H9 (cell line): ENCODE data around the gene GOT1. TPM values are rescaled to one million over a fixed set of nuclear protein-coding genes. Genes with fewer than 3 reads are reported as not detected.

ENCODE experiments used
- DNase-seq: peaks from one replicate; pipeline ENCODE4 v3.0.0-alpha.2; 2017
- H2AFZ ChIP-seq: one replicate; pipeline ENCODE4 v1.6.1; 2013; ENCODE audit warnings: mild to moderate bottlenecking, low read length, control low read depth, moderate library complexity
- H2AK5ac ChIP-seq: 2 replicates; pipeline ENCODE4 v1.6.1; 2013; ENCODE audit warnings: low read length, control low read depth, mixed read lengths; ENCODE audit not compliant: insufficient read length
- H2BK120ac ChIP-seq: one replicate; pipeline ENCODE4 v1.6.1; 2013; ENCODE audit warnings: low read depth, mild to moderate bottlenecking, low read length, control low read depth, inconsistent platforms; ENCODE audit not compliant: poor library complexity, severe bottlenecking
- H2BK12ac ChIP-seq: 2 replicates; pipeline ENCODE4 v1.6.1; 2013; ENCODE audit warnings: low read length, control low read depth, mixed read lengths, low read depth; ENCODE audit not compliant: insufficient read length
- H2BK15ac ChIP-seq: 2 replicates; pipeline ENCODE4 v1.6.1; 2013; ENCODE audit warnings: low read depth, low read length, control low read depth
- H2BK20ac ChIP-seq: one replicate; pipeline ENCODE4 v1.6.1; 2013; ENCODE audit warnings: low read depth, mild to moderate bottlenecking, low read length, control low read depth, inconsistent platforms; ENCODE audit not compliant: poor library complexity, severe bottlenecking
- H2BK5ac ChIP-seq: 2 replicates; pipeline ENCODE4 v1.6.1; 2013; ENCODE audit warnings: low read length, control low read depth, mixed read lengths; ENCODE audit not compliant: insufficient read length
- H3K14ac ChIP-seq: 2 replicates; pipeline ENCODE4 v1.6.1; 2013; ENCODE audit warnings: low read length, control low read depth; ENCODE audit not compliant: insufficient read depth
- H3K18ac ChIP-seq: 2 replicates; pipeline ENCODE4 v1.6.1; 2013; ENCODE audit warnings: low read depth, mild to moderate bottlenecking, mixed read lengths, low read length, control low read depth; ENCODE audit not compliant: insufficient read length
- H3K23ac ChIP-seq: 2 replicates; pipeline ENCODE4 v1.6.1; 2013; ENCODE audit warnings: low read length, control low read depth, mixed read lengths, low read depth; ENCODE audit not compliant: insufficient read length
- H3K23me2 ChIP-seq: 2 replicates; pipeline ENCODE4 v1.6.1; 2013; ENCODE audit warnings: low read depth, mild to moderate bottlenecking, mixed read lengths, low read length, control low read depth; ENCODE audit not compliant: insufficient read length, poor library complexity, severe bottlenecking
- H3K27ac ChIP-seq: 2 replicates; pipeline ENCODE4 v1.5.1; 2013; ENCODE audit warnings: low read length, control low read depth, mixed read lengths, low read depth; ENCODE audit not compliant: insufficient read length
- H3K27me3 ChIP-seq: 2 replicates; pipeline ENCODE4 v1.6.1; 2013; ENCODE audit warnings: low read length, control low read depth, inconsistent platforms; ENCODE audit not compliant: insufficient read depth
- H3K4ac ChIP-seq: 2 replicates; pipeline ENCODE4 v1.6.1; 2013; ENCODE audit warnings: low read depth, mild to moderate bottlenecking, control low read depth, inconsistent platforms, low read length, moderate library complexity
- H3K4me1 ChIP-seq: 2 replicates; pipeline ENCODE4 v1.6.1; 2013; ENCODE audit warnings: low read length, control low read depth, inconsistent platforms; ENCODE audit not compliant: insufficient read depth
- H3K4me2 ChIP-seq: 2 replicates; pipeline ENCODE4 v1.6.1; 2013; ENCODE audit warnings: low read length, control low read depth, mixed read lengths; ENCODE audit not compliant: insufficient read length, insufficient read depth
- H3K56ac ChIP-seq: 2 replicates; pipeline ENCODE4 v1.6.1; 2013; ENCODE audit warnings: low read depth, mild to moderate bottlenecking, mixed read lengths, low read length, control low read depth; ENCODE audit not compliant: insufficient read length
- H3K79me1 ChIP-seq: 2 replicates; pipeline ENCODE4 v1.6.1; 2013; ENCODE audit warnings: low read depth, mild to moderate bottlenecking, moderate library complexity, low read length, control low read depth, inconsistent platforms; ENCODE audit not compliant: insufficient read depth, poor library complexity, severe bottlenecking
- H3K79me2 ChIP-seq: 2 replicates; pipeline ENCODE4 v1.6.1; 2013; ENCODE audit warnings: low read length, control low read depth, inconsistent platforms; ENCODE audit not compliant: insufficient read depth
- H3K9ac ChIP-seq: 2 replicates; pipeline ENCODE4 v1.6.1; 2013; ENCODE audit warnings: low read length, control low read depth, mixed read lengths; ENCODE audit not compliant: insufficient read length; ENCODE audit errors: extremely low read depth
- H3K9me3 ChIP-seq: one replicate; pipeline ENCODE4 v1.6.1; 2013; ENCODE audit warnings: low read depth, low read length, inconsistent platforms; ENCODE audit not compliant: control insufficient read depth
- H3T11ph ChIP-seq: one replicate; pipeline ENCODE4 v1.6.1; 2013; ENCODE audit warnings: mild to moderate bottlenecking, low read length, control low read depth, inconsistent platforms
- H4K20me1 ChIP-seq: one replicate; pipeline ENCODE4 v1.6.1; 2013; ENCODE audit not compliant: control insufficient read depth, insufficient read length, insufficient read depth
- H4K5ac ChIP-seq: 2 replicates; pipeline ENCODE4 v1.6.1; 2013; ENCODE audit warnings: low read depth, mild to moderate bottlenecking, mixed read lengths, low read length, control low read depth; ENCODE audit not compliant: insufficient read length
- H4K8ac ChIP-seq: replicated peaks from 2 replicates; pipeline ENCODE4 v1.6.1; 2013; ENCODE audit warnings: low read length, control low read depth, mixed read lengths, low read depth; ENCODE audit not compliant: insufficient read length
- H4K91ac ChIP-seq: 2 replicates; pipeline ENCODE4 v1.6.1; 2013; ENCODE audit warnings: low read depth, mild to moderate bottlenecking, moderate library complexity, mixed read lengths, low read length, control low read depth; ENCODE audit not compliant: insufficient read length
- H3K27ac Mint-ChIP-seq, 3 experiments: 2 replicates in 2 of 3; 3 replicates in 1 of 3; pipeline ENCODE4 v1.8.0; 2020 to 2021; ENCODE audit warnings: mixed read lengths in 3 of 3, mild to moderate bottlenecking in 1 of 3, moderate library complexity in 1 of 3
- H3K27me3 Mint-ChIP-seq: 2 replicates; pipeline ENCODE4 v1.8.0; 2021; ENCODE audit warnings: low read depth, mild to moderate bottlenecking, moderate library complexity, mixed read lengths
- H3K36me3 Mint-ChIP-seq, 3 experiments: 2 replicates in 2 of 3; 3 replicates in 1 of 3; pipeline ENCODE4 v1.8.0; 2020 to 2021; ENCODE audit warnings: low read depth in 3 of 3, mixed read lengths in 3 of 3; ENCODE audit not compliant: insufficient read depth in 1 of 3
- H3K4me1 Mint-ChIP-seq, 2 experiments: 2 replicates each; pipeline ENCODE4 v1.8.0; 2020; ENCODE audit warnings: mixed read lengths in 2 of 2
- H3K4me3 Mint-ChIP-seq, 2 experiments: 2 replicates in 1 of 2; 3 replicates in 1 of 2; pipeline ENCODE4 v1.8.0; 2020 to 2021; ENCODE audit warnings: mild to moderate bottlenecking in 2 of 2, mixed read lengths in 2 of 2, moderate library complexity in 1 of 2
- H3K9me3 Mint-ChIP-seq, 2 experiments: 2 replicates in 1 of 2; 3 replicates in 1 of 2; pipeline ENCODE4 v1.8.0; 2020; ENCODE audit warnings: mild to moderate bottlenecking in 2 of 2, mixed read lengths in 2 of 2, moderate library complexity in 1 of 2
- WGBS: extraction: QIAGEN DNeasy Blood & Tissue Kit; methylation state at CpG from one replicate; pipeline ENCODE4 v1.1.7; 2013; ENCODE audit warnings: missing lambda C conversion rate, low lambda C conversion rate, mixed read lengths; ENCODE audit not compliant: insufficient read length; ENCODE audit errors: extremely low coverage; 5-methylcytosine and 5-hydroxymethylcytosine counted together
- total RNA-seq: library from RNA; stranded (reverse); gene quantifications from 2 replicates; pipeline ENCODE4 v1.2.1, GENCODE V29; 2021
- TF ChIP-seq, protein P1 (sequence below): fragments of 200-600 bp; sonication (generic); conservative IDR thresholded peaks from 3 replicates; pipeline ENCODE4 v1.8.0; 2021; ENCODE audit warnings: antibody characterized with exemption, mild to moderate bottlenecking

GOT1 gene
- total RNA-seq, 1 experiment from 2014 or later = 43.3 TPM

DNA sequence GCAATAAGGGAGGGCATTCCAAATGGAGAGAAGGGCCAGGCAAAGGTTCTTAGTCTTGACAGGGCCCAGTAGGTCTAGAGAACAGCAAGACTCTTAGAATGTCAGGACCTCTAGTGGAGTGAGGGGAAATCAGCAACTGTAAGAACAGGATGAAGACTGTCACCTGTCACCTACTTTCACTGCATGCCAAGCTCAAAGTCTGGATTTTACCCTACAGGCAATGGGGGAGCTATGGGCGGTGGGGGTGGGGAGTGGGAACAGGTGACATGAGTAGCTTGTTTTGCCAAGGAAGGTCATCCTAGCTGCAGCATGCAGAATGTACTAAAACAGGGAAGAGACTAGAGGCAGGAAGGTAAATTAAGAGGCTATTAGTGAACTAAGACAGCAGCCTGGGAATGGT lies 18.3 kb downstream of the GOT1 start:
- Histone ChIP-seq H2AK5ac (no peak overlapping the region), H3K4me1 (no peaks in the 10 kb centered on the region), H2BK5ac (no peak overlapping the region), H3K4me2 (no peak overlapping the region), H3K23me2 (no peaks in the 10 kb centered on the region), H4K91ac (no peak overlapping the region), H4K5ac (no peak overlapping the region), H3K9me3 (no peaks in the 10 kb centered on the region), H3K14ac (no peak overlapping the region), H3K18ac (no peak overlapping the region), H3K23ac (no peak overlapping the region), H2AFZ (no peak overlapping the region), H2BK15ac (no peak overlapping the region), H3K79me2 (no peaks in the 10 kb centered on the region), H3K9ac (no peak overlapping the region), H4K8ac (no peak overlapping the region), H3T11ph (no peak overlapping the region), H2BK120ac (no peak overlapping the region), H3K56ac (no peak overlapping the region), H2BK12ac (no peak overlapping the region), H3K79me1 (no peaks in the 10 kb centered on the region), H3K27ac (no peak overlapping the region), H4K20me1 (no peaks in the 10 kb centered on the region), H3K4ac (no peak overlapping the region), H2BK20ac (no peak overlapping the region), H3K27me3 (no peaks in the 10 kb centered on the region)
- H3K27ac Mint-ChIP-seq = no peak overlapping the region
- H3K9me3 Mint-ChIP-seq = 0 out of 5 replicates have a peak, but pooled peaks cover 0 to 2% of the 10 kb centered on the region in 2 experiments
- no peak for DNase-seq
- H3K4me1 Mint-ChIP-seq = peaks cover 6% of the 10 kb centered on the region in 2 experiments; a peak in 3 of 4 replicates
- H3K4me3 Mint-ChIP-seq = no peak overlapping the region; a peak in 1 of 5 replicates
- no CpG with 5 or more reads among the region's 1 CpG for WGBS
- H3K36me3 Mint-ChIP-seq = peaks cover under 1 to 15% (median 4%) of the 10 kb centered on the region in 3 experiments; a peak in 6 of 7 replicates
- TF ChIP-seq, protein P1, sequence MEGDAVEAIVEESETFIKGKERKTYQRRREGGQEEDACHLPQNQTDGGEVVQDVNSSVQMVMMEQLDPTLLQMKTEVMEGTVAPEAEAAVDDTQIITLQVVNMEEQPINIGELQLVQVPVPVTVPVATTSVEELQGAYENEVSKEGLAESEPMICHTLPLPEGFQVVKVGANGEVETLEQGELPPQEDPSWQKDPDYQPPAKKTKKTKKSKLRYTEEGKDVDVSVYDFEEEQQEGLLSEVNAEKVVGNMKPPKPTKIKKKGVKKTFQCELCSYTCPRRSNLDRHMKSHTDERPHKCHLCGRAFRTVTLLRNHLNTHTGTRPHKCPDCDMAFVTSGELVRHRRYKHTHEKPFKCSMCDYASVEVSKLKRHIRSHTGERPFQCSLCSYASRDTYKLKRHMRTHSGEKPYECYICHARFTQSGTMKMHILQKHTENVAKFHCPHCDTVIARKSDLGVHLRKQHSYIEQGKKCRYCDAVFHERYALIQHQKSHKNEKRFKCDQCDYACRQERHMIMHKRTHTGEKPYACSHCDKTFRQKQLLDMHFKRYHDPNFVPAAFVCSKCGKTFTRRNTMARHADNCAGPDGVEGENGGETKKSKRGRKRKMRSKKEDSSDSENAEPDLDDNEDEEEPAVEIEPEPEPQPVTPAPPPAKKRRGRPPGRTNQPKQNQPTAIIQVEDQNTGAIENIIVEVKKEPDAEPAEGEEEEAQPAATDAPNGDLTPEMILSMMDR = peak; percentile 28; the same call in 2 of the 3 replicates
- no peaks in the 10 kb centered on the region for H3K27me3 Mint-ChIP-seq
